ENCODE data around the gene RRP15.

Gene RRP15

DNA sequence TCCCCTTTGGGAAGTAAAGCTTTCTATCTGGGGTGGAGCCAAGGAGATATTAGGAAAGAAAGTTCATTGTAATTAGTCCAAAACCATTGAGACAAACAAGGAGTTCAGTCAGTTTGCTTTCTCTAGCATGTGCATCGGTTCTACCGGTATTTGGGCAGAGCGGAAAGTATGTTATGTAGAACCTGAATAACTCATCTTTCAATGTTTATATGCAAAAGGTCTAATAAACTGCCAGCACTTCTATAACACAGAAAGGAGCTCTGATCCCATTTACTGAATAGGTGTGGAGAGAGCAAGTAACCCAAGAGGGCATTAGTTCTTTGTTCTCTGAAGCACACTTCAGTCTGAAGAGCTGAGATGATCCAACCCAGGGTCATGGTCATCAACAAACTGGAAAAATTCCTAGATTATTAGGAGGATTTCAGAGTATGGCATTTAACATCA lies 63.6 kb downstream of the RRP15 start:
- no peak overlapping the region for H3K4me3 ChIP-seq (ENCODE audit: low read depth, low read length)
- TF ChIP-seq CTCF (IDR thresholded peaks at IDR 0.05; ENCODE audit: insufficient read depth, low read depth, low read length, missing control alignments): no peak

GRCh38 chr1:218349348-218350034 lies 64.4 kb downstream of the RRP15 start:
- no peak for TF ChIP-seq CTCF (IDR thresholded peaks at IDR 0.05; ENCODE audit: insufficient read depth, low read depth, low read length, missing control alignments)
- DNase-seq (ENCODE audit: low read depth): no peak
- H3K4me3 ChIP-seq (ENCODE audit: low read depth, low read length): no peak overlapping the region

More for the DNA sequence above, 63.6 kb downstream of the RRP15 start:
- no peak for DNase-seq (ENCODE audit: low read depth)

GRCh38 chr1:218350035-218350525 lies 65.0 kb downstream of the RRP15 start:
- no peak overlapping the region for H3K4me3 ChIP-seq (ENCODE audit: low read depth, low read length)
- no peak for TF ChIP-seq CTCF (IDR thresholded peaks at IDR 0.05; ENCODE audit: insufficient read depth, low read depth, low read length, missing control alignments)
- DNase-seq (ENCODE audit: low read depth): no peak

DNA sequence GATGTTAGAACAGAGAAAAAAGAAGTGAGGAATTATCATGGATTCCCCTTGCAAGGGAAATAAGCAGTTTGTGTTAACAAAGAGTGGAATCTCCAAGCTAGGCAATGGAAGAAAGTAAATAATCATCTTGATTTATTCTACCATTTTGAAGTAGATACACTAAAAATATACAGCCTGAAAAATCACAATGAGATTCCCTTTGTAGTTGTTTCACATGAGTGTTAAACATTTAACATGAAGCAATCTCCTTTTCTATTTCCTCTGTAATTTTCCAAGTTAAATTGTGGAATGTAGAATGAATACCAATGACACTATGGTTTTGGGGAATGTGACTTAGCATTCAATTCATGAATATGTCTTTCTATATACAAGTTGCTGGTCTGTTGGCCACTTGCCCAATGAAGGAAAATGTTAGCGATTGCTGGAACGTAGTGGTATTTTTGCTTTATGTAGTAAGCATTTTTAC lies 65.7 kb downstream of the RRP15 start:
- no peak overlapping the region for H3K4me3 ChIP-seq (ENCODE audit: low read depth, low read length)
- DNase-seq (ENCODE audit: low read depth): no peak
- TF ChIP-seq CTCF (IDR thresholded peaks at IDR 0.05; ENCODE audit: insufficient read depth, low read depth, low read length, missing control alignments): no peak

- DNase-seq (ENCODE audit: low read depth): peak; percentile 21
- TF ChIP-seq CTCF (IDR thresholded peaks at IDR 0.05; ENCODE audit: insufficient read depth, low read depth, low read length, missing control alignments): peak; percentile 33
- H3K4me3 ChIP-seq (ENCODE audit: low read depth, low read length): no peak overlapping the region
Measured at GRCh38 chr1:218351391-218352074, 66.4 kb downstream of the RRP15 start.

GRCh38 chr1:218352075-218352438 lies 67.0 kb downstream of the RRP15 start:
- DNase-seq (ENCODE audit: low read depth): no peak
- no peak overlapping the region for H3K4me3 ChIP-seq (ENCODE audit: low read depth, low read length)

More at GRCh38 chr1:218352075-218352438, 67.0 kb downstream of the RRP15 start:
- no peak for TF ChIP-seq CTCF (IDR thresholded peaks at IDR 0.05; ENCODE audit: insufficient read depth, low read depth, low read length, missing control alignments)
